ENCODE results near the gene TUBA3C. TPM values are rescaled to one million over a fixed set of nuclear protein-coding genes. Genes with fewer than 3 reads are reported as not detected.

Gene TUBA3C
- total RNA-seq, 1 experiment from 2014 or later, result not detected

DNA sequence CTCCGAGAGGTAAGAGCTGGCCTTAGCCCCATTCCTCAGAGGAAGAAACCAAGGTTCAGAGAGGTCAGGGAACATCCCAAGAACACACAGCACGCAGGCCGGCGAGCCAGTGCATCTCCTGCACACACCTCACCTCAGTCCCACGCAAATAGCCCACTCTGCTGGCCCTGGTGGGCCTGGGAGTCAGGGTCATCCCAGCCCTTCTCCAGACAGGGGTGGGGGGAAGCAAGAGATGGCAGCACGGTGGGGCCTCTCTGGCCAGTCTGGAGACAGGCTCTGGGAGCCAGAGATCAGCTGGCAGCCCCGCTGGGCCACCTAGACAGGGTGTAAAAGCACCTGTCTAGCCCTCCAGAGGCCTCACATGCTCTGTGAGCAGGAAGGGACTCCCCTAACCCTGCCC lies 26.8 kb downstream of the TUBA3C start:
- no peak overlapping the region for H2BK12ac ChIP-seq (ENCODE audit: insufficient read length, low read depth, low read length)
- no peak for DNase-seq
- no peak overlapping the region for H3K27ac ChIP-seq (ENCODE audit: insufficient read length, low read depth, low read length)
- Mint-ChIP-seq H3K4me3 (no peak overlapping the region), H3K4me1 (no peaks in the 10 kb centered on the region), H3K36me3 (ENCODE audit: insufficient read depth in 1 of 3, low read depth in 3 of 3) (peaks cover 4 to 34% (median 28%) of the 10 kb centered on the region in 3 experiments; a peak in 6 of 7 replicates), H3K9me3 (peaks cover 90 to 98% of the 10 kb centered on the region in 2 experiments), H3K27ac (no peak overlapping the region), H3K27me3 (ENCODE audit: low read depth) (peaks cover 6% of the 10 kb centered on the region)
- no peak overlapping the region for H2BK5ac ChIP-seq (ENCODE audit: insufficient read length, low read length)
- H3K4me1 ChIP-seq (ENCODE audit: insufficient read depth, low read length), result no peaks in the 10 kb centered on the region
- no peaks in the 10 kb centered on the region for H3K27me3 ChIP-seq (ENCODE audit: insufficient read depth, low read length)
- H3K4ac ChIP-seq (ENCODE audit: low read depth, low read length), result no peak overlapping the region
- no peak overlapping the region for H3K4me2 ChIP-seq (ENCODE audit: insufficient read depth, insufficient read length, low read length)
- no peak overlapping the region for H3K9ac ChIP-seq (ENCODE audit: extremely low read depth, insufficient read length, low read length)
- no peak overlapping the region for H3T11ph ChIP-seq (ENCODE audit: low read length)
- no peak overlapping the region for H3K56ac ChIP-seq (ENCODE audit: insufficient read length, low read depth, low read length)
- H3K23ac ChIP-seq (ENCODE audit: insufficient read length, low read depth, low read length), result no peak overlapping the region
- H2BK20ac ChIP-seq (ENCODE audit: low read depth, low read length, poor library complexity, severe bottlenecking), result no peak overlapping the region
- no peaks in the 10 kb centered on the region for H3K79me1 ChIP-seq (ENCODE audit: insufficient read depth, low read depth, low read length, poor library complexity, severe bottlenecking)
- no peaks in the 10 kb centered on the region for H3K79me2 ChIP-seq (ENCODE audit: insufficient read depth, low read length)
- no peak overlapping the region for H2AFZ ChIP-seq (ENCODE audit: low read length)
- H3K14ac ChIP-seq (ENCODE audit: insufficient read depth, low read length), result no peak overlapping the region
- WGBS (ENCODE audit: extremely low coverage, insufficient read length, low lambda C conversion rate), result no CpG with 5 or more reads among the region's 7 CpGs
- no peak overlapping the region for H2BK120ac ChIP-seq (ENCODE audit: low read depth, low read length, poor library complexity, severe bottlenecking)
- H4K8ac ChIP-seq (replicated peaks; ENCODE audit: insufficient read length, low read depth, low read length), result no peak overlapping the region
- TF ChIP-seq, protein P1, sequence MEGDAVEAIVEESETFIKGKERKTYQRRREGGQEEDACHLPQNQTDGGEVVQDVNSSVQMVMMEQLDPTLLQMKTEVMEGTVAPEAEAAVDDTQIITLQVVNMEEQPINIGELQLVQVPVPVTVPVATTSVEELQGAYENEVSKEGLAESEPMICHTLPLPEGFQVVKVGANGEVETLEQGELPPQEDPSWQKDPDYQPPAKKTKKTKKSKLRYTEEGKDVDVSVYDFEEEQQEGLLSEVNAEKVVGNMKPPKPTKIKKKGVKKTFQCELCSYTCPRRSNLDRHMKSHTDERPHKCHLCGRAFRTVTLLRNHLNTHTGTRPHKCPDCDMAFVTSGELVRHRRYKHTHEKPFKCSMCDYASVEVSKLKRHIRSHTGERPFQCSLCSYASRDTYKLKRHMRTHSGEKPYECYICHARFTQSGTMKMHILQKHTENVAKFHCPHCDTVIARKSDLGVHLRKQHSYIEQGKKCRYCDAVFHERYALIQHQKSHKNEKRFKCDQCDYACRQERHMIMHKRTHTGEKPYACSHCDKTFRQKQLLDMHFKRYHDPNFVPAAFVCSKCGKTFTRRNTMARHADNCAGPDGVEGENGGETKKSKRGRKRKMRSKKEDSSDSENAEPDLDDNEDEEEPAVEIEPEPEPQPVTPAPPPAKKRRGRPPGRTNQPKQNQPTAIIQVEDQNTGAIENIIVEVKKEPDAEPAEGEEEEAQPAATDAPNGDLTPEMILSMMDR (conservative IDR thresholded peaks at IDR 0.05), result no peak
- H3K23me2 ChIP-seq (ENCODE audit: insufficient read length, low read depth, low read length, poor library complexity, severe bottlenecking), result no peaks in the 10 kb centered on the region
- no peak overlapping the region for H2AK5ac ChIP-seq (ENCODE audit: insufficient read length, low read length)
- H3K18ac ChIP-seq (ENCODE audit: insufficient read length, low read depth, low read length), result no peak overlapping the region
- no peak overlapping the region for H4K91ac ChIP-seq (ENCODE audit: insufficient read length, low read depth, low read length)
- H2BK15ac ChIP-seq (ENCODE audit: low read depth, low read length), result no peak overlapping the region
- H4K20me1 ChIP-seq (ENCODE audit: control insufficient read depth, insufficient read depth, insufficient read length), result no peaks in the 10 kb centered on the region
- H4K5ac ChIP-seq (ENCODE audit: insufficient read length, low read depth, low read length), result no peak overlapping the region
- H3K9me3 ChIP-seq (ENCODE audit: control insufficient read depth, low read depth, low read length), result peaks cover 99% of the 10 kb centered on the region
